Measurements from ENCODE around the gene CYTH3. TPM values are rescaled to one million over a fixed set of nuclear protein-coding genes. Genes with fewer than 3 reads are reported as not detected.

Gene CYTH3
- total and polyA plus RNA-seq, 2 of the 13 experiments (the other 11 are each of a cell fraction or from before 2014, with no cell fraction given): 3.1 to 3.8 TPM

DNA sequence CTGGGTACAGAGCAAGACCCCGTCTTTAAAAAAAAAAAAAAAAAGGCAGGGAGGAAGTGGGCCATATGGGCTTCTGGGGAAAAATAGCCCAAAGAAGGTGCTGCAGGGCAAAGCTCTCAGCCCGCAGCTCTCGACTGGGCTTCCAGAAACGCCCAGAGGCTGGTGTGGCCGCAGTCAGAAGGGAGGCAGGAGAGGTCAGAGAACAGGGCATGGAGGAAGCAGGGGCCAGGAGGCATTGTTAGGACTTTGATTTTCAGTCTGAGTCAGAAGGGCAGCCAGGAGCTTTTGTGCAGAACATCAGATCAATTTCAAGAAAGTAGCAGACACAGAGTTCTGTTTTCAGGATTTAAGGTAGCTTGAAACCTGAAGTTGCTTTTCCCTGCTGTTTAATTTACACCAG lies 35.3 kb upstream of the CYTH3 start (continued):
- TF ChIP-seq, protein P1, sequence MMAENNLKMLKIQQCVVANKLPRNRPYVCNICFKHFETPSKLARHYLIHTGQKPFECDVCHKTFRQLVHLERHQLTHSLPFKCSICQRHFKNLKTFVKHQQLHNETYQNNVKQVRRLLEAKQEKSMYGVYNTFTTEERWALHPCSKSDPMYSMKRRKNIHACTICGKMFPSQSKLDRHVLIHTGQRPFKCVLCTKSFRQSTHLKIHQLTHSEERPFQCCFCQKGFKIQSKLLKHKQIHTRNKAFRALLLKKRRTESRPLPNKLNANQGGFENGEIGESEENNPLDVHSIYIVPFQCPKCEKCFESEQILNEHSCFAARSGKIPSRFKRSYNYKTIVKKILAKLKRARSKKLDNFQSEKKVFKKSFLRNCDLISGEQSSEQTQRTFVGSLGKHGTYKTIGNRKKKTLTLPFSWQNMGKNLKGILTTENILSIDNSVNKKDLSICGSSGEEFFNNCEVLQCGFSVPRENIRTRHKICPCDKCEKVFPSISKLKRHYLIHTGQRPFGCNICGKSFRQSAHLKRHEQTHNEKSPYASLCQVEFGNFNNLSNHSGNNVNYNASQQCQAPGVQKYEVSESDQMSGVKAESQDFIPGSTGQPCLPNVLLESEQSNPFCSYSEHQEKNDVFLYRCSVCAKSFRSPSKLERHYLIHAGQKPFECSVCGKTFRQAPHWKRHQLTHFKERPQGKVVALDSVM (CRISPR knock-in tag; IDR thresholded peaks at IDR 0.05): peak; percentile 54; the same call in 1 of the 2 replicates
- TF ChIP-seq RFXANK (CRISPR knock-in tag; IDR thresholded peaks at IDR 0.05): no peak
- TF ChIP-seq CC2D1A (CRISPR knock-in tag; IDR thresholded peaks at IDR 0.05): no peak
- TF ChIP-seq ZNF317 (CRISPR knock-in tag; IDR thresholded peaks at IDR 0.05): no peak
- TF ChIP-seq HNF4A (CRISPR knock-in tag; IDR thresholded peaks at IDR 0.05): 0 out of 2 replicates have a peak, but pooled peaks have one; percentile 12
- TF ChIP-seq, protein P2, sequence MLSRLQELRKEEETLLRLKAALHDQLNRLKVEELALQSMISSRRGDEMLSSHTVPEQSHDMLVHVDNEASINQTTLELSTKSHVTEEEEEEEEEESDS (CRISPR knock-in tag; IDR thresholded peaks at IDR 0.05; ENCODE audit: borderline replicate concordance): no peak
- TF ChIP-seq RARA (CRISPR knock-in tag; IDR thresholded peaks at IDR 0.05): peak; percentile 51
- 0 out of 2 replicates have a peak, but pooled peaks have one; percentile 10 for TF ChIP-seq BCL6 (CRISPR knock-in tag; IDR thresholded peaks at IDR 0.05)
- no peak for TF ChIP-seq HOXA3 (CRISPR knock-in tag; IDR thresholded peaks at IDR 0.05)
- no peak for TF ChIP-seq ZNF263 (CRISPR knock-in tag; IDR thresholded peaks at IDR 0.05)
- TF ChIP-seq RFXAP (CRISPR knock-in tag; IDR thresholded peaks at IDR 0.05; ENCODE audit: borderline replicate concordance): no peak
- no peak for TF ChIP-seq ZNF569 (CRISPR knock-in tag; IDR thresholded peaks at IDR 0.05; ENCODE audit: borderline replicate concordance)
- TF ChIP-seq, protein P3, sequence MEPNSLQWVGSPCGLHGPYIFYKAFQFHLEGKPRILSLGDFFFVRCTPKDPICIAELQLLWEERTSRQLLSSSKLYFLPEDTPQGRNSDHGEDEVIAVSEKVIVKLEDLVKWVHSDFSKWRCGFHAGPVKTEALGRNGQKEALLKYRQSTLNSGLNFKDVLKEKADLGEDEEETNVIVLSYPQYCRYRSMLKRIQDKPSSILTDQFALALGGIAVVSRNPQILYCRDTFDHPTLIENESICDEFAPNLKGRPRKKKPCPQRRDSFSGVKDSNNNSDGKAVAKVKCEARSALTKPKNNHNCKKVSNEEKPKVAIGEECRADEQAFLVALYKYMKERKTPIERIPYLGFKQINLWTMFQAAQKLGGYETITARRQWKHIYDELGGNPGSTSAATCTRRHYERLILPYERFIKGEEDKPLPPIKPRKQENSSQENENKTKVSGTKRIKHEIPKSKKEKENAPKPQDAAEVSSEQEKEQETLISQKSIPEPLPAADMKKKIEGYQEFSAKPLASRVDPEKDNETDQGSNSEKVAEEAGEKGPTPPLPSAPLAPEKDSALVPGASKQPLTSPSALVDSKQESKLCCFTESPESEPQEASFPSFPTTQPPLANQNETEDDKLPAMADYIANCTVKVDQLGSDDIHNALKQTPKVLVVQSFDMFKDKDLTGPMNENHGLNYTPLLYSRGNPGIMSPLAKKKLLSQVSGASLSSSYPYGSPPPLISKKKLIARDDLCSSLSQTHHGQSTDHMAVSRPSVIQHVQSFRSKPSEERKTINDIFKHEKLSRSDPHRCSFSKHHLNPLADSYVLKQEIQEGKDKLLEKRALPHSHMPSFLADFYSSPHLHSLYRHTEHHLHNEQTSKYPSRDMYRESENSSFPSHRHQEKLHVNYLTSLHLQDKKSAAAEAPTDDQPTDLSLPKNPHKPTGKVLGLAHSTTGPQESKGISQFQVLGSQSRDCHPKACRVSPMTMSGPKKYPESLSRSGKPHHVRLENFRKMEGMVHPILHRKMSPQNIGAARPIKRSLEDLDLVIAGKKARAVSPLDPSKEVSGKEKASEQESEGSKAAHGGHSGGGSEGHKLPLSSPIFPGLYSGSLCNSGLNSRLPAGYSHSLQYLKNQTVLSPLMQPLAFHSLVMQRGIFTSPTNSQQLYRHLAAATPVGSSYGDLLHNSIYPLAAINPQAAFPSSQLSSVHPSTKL (CRISPR knock-in tag; IDR thresholded peaks at IDR 0.05): peak; percentile 37; the same call in 1 of the 2 replicates
- peak; percentile 34; the same call in 1 of the 2 replicates for TF ChIP-seq RXRB (CRISPR knock-in tag; IDR thresholded peaks at IDR 0.05; ENCODE audit: borderline replicate concordance)
- no peak for TF ChIP-seq ZBTB20 (CRISPR knock-in tag; IDR thresholded peaks at IDR 0.05; ENCODE audit: borderline replicate concordance, low read depth)
- no peak for TF ChIP-seq TBP (CRISPR knock-in tag; IDR thresholded peaks at IDR 0.05)
- no peak for TF ChIP-seq GATAD2A (CRISPR knock-in tag; IDR thresholded peaks at IDR 0.05)
- no peak for TF ChIP-seq PHF21A (CRISPR knock-in tag; IDR thresholded peaks at IDR 0.05)
- no peak; the same call in 1 of the 2 replicates for TF ChIP-seq NR2F6 (IDR thresholded peaks at IDR 0.05)
- TF ChIP-seq NR2F6 (CRISPR knock-in tag; IDR thresholded peaks at IDR 0.05): 0 out of 2 replicates have a peak, but pooled peaks have one; percentile 32
- TF ChIP-seq ZNF605 (CRISPR knock-in tag; IDR thresholded peaks at IDR 0.05): no peak
- TF ChIP-seq FOSL2 (CRISPR knock-in tag; IDR thresholded peaks at IDR 0.05): peak; percentile 51
